ENCODE measurements around the gene DMD.

Gene DMD

DNA sequence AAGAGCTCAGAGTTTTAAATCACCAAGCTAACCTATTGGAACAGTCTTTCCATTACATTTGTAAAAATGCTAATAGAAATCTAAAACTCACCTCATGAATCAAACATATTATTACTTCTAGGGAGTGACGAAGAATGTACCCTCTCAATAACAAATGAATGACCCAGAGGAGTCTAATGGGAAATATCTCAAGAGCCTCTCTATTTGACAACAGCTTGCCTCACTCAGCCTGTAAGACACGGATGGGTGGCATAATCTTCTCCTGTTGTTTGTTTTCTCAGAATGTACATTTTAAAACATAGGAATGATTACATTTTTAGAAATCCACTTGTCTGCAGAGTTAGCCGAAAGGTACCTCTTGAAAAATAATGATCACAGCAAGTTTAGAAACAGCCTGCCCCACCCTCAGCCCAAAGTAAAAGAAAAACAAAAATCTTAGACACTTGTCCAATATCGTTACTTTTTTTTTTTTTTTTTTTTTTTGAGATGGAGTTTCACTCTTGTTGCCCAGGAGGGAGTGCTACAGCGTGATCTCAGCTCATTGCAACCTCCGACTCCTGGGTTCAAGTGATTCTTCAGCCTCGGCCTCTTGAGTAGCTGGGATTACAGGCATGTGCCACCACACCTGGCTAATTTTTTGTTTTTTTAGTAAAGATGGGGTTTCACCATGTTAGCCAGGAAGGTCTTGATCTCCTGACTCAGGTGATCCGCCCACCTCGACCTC is 1955.9 kb downstream of the DMD start:
- no peak for DNase-seq (ENCODE audit: low read depth)
- TF ChIP-seq, protein P1, sequence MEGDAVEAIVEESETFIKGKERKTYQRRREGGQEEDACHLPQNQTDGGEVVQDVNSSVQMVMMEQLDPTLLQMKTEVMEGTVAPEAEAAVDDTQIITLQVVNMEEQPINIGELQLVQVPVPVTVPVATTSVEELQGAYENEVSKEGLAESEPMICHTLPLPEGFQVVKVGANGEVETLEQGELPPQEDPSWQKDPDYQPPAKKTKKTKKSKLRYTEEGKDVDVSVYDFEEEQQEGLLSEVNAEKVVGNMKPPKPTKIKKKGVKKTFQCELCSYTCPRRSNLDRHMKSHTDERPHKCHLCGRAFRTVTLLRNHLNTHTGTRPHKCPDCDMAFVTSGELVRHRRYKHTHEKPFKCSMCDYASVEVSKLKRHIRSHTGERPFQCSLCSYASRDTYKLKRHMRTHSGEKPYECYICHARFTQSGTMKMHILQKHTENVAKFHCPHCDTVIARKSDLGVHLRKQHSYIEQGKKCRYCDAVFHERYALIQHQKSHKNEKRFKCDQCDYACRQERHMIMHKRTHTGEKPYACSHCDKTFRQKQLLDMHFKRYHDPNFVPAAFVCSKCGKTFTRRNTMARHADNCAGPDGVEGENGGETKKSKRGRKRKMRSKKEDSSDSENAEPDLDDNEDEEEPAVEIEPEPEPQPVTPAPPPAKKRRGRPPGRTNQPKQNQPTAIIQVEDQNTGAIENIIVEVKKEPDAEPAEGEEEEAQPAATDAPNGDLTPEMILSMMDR (conservative IDR thresholded peaks at IDR 0.05; ENCODE audit: control insufficient read depth, insufficient read depth, low read depth, low read length) = no peak
- no peak overlapping the region for H3K4me3 ChIP-seq (ENCODE audit: control insufficient read depth, low read depth, low read length)

DNA sequence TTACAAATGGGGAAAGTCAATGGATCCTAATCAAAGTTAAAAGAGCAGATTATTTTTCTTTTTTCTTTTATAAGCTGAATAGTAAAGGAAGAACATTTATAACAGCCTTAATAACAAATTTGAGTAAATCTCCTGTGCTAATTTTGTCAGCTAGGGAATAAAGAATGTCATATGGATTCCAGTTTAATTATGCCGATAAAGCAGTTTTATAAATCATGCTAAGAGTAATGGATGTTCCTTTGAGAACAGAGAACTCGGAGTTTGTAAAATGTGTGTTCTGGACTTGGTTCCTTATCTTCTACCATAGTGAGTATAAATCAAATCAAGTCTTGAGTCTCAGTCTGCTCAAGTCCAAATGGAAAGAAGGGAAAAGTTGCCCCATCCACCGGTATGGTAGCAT is 1959.2 kb downstream of the DMD start:
- H3K4me3 ChIP-seq (ENCODE audit: control insufficient read depth, low read depth, low read length) = no peak overlapping the region
- no peak for DNase-seq (ENCODE audit: low read depth)
- TF ChIP-seq, protein P1 (conservative IDR thresholded peaks at IDR 0.05; ENCODE audit: control insufficient read depth, insufficient read depth, low read depth, low read length) = no peak

DNA sequence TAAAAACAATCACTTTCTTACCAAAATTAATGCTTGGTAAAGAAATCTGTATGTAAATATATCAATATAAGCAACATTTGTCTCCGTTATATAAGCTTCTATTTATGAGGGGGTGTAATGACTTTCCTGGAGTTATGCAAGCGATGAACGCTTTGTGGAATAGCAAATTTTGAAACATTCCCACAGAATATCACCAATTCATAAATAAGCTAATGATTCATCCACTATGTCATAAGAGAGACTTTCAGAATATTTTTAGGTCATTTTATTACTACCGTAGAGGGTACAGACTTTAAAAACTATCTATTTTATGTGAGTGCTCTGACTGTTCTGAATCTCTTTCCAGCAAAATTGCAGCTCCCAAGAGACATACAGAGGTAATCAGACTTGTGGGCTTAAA is 1960.0 kb downstream of the DMD start:
- peak; percentile 54 for DNase-seq (ENCODE audit: low read depth)
- TF ChIP-seq, protein P1 (conservative IDR thresholded peaks at IDR 0.05; ENCODE audit: control insufficient read depth, insufficient read depth, low read depth, low read length) = no peak
- no peak overlapping the region for H3K4me3 ChIP-seq (ENCODE audit: control insufficient read depth, low read depth, low read length)

DNA sequence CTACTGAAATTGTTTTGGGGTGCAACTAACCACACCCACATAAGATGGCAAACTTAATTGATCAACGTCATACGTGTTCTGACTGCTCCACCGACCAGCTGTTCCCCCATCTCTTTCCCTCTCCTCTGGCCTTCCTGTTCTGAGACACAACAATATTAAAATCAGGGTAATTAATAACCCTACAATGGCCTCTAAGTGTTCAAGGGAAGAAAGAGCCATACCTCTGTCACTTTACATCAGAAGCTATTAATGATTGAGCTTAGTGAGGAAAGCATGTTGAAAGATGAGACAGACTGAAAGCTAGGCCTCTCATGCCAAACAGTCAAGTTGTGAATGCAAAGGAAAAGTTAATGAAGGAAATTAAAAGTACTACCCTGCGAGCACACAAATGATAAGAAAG is 1965.6 kb downstream of the DMD start:
- no peak for DNase-seq (ENCODE audit: low read depth)
- H3K4me3 ChIP-seq (ENCODE audit: control insufficient read depth, low read depth, low read length) = no peak overlapping the region
- TF ChIP-seq, protein P1 (conservative IDR thresholded peaks at IDR 0.05; ENCODE audit: control insufficient read depth, insufficient read depth, low read depth, low read length) = no peak

DNA sequence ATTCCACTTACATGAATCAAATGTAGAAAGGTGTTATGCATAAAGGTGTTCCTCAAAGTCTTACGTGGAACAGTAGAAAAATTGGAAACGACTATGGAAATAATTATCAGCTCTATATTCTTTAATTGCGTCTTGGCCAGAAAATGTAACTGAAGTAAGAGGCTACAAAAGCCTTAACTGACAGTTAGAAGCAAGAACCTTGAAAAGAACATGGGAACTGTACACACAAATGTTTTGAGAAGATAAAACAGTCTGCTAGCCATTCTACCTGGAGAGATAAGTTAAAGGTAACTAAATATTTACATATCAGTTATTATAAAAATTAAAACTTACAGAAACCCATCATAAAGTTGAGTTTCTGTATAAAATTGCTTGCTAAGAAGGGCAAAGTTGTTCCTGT is 1967.5 kb downstream of the DMD start:
- TF ChIP-seq, protein P1 (conservative IDR thresholded peaks at IDR 0.05; ENCODE audit: control insufficient read depth, insufficient read depth, low read depth, low read length) = no peak
- no peak overlapping the region for H3K4me3 ChIP-seq (ENCODE audit: control insufficient read depth, low read depth, low read length)
- no peak for DNase-seq (ENCODE audit: low read depth)

DNA sequence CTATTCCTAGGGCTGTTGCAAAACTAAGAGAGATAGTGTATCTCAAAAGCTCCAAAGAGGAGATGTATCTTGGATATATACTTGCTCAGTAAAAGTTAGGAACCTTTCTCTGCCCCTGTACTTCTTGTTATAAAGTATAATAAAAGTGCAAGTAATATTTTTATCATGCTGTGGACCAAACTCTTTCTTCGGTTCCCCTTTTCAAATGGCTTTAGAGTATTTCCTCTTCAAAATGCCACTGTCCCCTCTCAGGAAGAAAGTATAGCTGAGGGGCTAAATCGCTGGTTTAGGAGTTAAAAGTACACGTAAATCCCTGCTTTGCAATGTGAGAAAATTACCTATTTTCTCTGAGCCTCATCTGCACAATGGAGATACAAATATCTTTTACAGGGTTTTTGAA is 1970.4 kb downstream of the DMD start:
- TF ChIP-seq, protein P1 (conservative IDR thresholded peaks at IDR 0.05; ENCODE audit: control insufficient read depth, insufficient read depth, low read depth, low read length) = no peak
- no peak overlapping the region for H3K4me3 ChIP-seq (ENCODE audit: control insufficient read depth, low read depth, low read length)
- no peak for DNase-seq (ENCODE audit: low read depth)

Measured in fibroblast of mammary gland (primary cell).